CD4-positive, alpha-beta T cell treated with Interleukin-15 for 1 hour (primary cell): ENCODE data around the gene TCP11L2.
"Not testable (repeated sequence)": the region's sequence is repeated elsewhere in the genome, so short reads cannot be mapped to it uniquely, and the experiment has no call there.

Experiments used
- DNase-seq: peaks from one replicate; pipeline ENCODE4 v3.0.0-alpha.2; 2020

TCP11L2 gene

GRCh38 chr12:106309671-106310505 lies 7.4 kb downstream of the TCP11L2 start:
- DNase-seq: no peak

- DNase-seq: no peak
Observed at GRCh38 chr12:106310687-106311086, 8.2 kb downstream of the TCP11L2 start.

- no peak for DNase-seq
Observed at GRCh38 chr12:106311139-106311538, 8.6 kb downstream of the TCP11L2 start.

- not testable (repeated sequence) for DNase-seq
Observed at GRCh38 chr12:106313413-106313812, 10.9 kb downstream of the TCP11L2 start.

- DNase-seq: no peak
Observed at GRCh38 chr12:106315523-106315922, 13.0 kb downstream of the TCP11L2 start.

GRCh38 chr12:106317406-106318082 lies 15.0 kb downstream of the TCP11L2 start:
- no peak for DNase-seq

- no peak for DNase-seq
Observed at GRCh38 chr12:106321139-106321850, 18.8 kb downstream of the TCP11L2 start.

GRCh38 chr12:106323537-106323936 lies 21.0 kb downstream of the TCP11L2 start:
- DNase-seq: no peak

- no peak for DNase-seq
Observed at GRCh38 chr12:106327309-106327869, 24.9 kb downstream of the TCP11L2 start.

GRCh38 chr12:106328735-106329134 lies 26.2 kb downstream of the TCP11L2 start:
- no peak for DNase-seq

GRCh38 chr12:106329231-106329982 lies 26.9 kb downstream of the TCP11L2 start:
- no peak for DNase-seq

GRCh38 chr12:106331599-106331998 lies 29.1 kb downstream of the TCP11L2 start:
- no peak for DNase-seq

GRCh38 chr12:106332536-106332935 lies 30.0 kb downstream of the TCP11L2 start:
- DNase-seq: no peak

- DNase-seq: no peak
Observed at GRCh38 chr12:106333010-106333409, 30.5 kb downstream of the TCP11L2 start.

- DNase-seq: no peak
Observed at GRCh38 chr12:106333756-106334155, 31.2 kb downstream of the TCP11L2 start.

GRCh38 chr12:106341086-106341877 lies 38.7 kb downstream of the TCP11L2 start:
- DNase-seq: no peak

GRCh38 chr12:106342397-106343213 lies 40.1 kb downstream of the TCP11L2 start:
- DNase-seq: no peak

GRCh38 chr12:106343214-106343528 lies 40.6 kb downstream of the TCP11L2 start:
- no peak for DNase-seq

- no peak for DNase-seq
Observed at GRCh38 chr12:106344131-106344530, 41.6 kb downstream of the TCP11L2 start.

- DNase-seq: peak; percentile 17
Observed at GRCh38 chr12:106345746-106346145, 43.2 kb downstream of the TCP11L2 start.

GRCh38 chr12:106348411-106348810 lies 45.9 kb downstream of the TCP11L2 start:
- DNase-seq: no peak
